HG03565 (cell line): Measurements from ENCODE around the gene JADE1.

ENCODE experiments used
- ATAC-seq: cut with Tn5 transposase; IDR thresholded peaks from one replicate; pipeline ENCODE4 v1.9.1; 2021; ENCODE audit warnings: mild to moderate bottlenecking, moderate library complexity; ENCODE audit not compliant: unreplicated experiment

Gene JADE1

DNA sequence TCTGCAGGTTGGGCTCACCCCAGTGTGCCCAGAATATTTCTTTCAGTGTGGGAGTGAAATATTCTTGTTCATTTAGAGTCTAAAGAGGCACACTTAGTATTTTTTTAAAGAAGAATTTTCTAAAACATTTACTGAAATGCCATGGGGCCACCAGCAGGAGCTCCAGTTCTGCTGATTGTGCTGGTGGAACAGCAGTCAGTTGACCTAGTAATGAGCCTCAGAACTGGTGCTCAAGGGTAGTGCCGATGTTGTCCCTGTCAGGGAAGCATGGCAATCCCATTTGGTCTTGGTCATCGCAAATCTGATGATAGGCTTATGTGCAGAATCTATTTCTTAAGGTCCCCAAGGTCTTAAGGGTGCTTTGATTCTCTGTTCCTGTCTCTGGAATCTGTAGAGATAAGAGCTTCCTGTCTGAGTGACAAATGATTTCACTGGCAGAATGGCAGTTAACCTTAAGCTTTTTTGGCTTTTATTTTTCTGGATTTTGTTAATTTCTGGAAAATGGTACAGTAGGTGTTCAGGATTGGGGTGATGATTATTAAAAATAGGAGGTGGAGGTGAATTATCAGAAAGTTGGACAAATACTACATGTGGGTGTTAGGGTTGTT, 31.3 kb downstream of the JADE1 start:
- ATAC-seq = no peak

DNA sequence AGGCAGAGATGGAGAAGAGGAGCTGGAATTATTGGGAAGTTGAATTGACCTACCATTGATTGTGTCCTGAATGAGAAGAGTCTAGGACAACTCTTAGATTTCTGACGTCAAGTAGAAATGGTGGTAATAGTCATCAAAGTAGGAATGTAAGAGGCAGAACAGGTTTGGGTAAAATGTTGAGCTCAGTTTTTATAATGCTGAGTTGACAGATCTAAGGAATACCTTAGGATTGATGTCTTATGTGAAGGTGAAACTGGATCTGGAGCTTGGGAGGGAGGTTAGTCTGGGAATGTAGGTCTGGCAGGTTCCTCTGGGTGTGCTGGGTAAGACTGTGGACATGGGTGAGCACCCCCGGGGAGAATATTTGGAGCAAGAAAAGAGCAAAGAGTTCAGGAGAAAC, 31.9 kb downstream of the JADE1 start:
- no peak for ATAC-seq

DNA sequence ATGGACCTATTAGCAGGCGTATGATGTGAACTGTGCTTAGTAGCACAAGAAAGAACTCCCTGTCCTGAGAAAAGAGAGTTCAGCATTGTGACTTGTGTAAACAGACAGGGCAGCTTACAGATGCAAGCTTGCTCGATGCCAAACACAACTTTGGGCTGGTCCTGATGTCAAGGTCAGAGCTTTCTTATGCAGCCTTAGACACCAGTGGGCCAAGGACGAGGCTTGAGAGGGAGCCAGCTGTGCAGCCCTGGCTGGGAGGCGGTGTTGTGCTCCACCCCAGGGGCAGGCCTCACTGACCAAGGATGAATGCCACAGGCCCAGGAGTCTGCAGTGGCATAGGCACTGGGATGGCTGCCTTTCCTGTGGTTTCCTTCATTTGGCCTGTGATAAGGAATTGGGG, 35.4 kb downstream of the JADE1 start:
- ATAC-seq = no peak

DNA sequence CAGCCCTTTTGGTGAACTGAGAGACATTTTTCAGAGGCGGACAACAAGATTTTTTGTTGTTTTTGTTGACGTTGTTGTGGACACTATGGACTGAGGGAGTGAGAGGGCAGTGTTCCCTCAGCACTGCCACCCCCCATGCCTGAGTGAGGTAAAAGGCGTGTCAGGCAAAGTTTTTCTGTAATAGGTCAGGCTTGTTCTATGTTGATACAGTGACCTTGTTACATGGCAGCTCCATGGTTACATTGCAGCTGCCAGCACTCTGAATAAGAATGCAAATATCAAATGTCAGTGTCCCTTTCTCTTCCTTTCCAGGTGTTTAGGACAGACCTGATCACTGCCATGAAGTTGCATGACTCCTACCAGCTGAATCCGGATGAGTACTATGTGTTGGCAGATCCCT, 36.6 kb downstream of the JADE1 start:
- no peak for ATAC-seq

DNA sequence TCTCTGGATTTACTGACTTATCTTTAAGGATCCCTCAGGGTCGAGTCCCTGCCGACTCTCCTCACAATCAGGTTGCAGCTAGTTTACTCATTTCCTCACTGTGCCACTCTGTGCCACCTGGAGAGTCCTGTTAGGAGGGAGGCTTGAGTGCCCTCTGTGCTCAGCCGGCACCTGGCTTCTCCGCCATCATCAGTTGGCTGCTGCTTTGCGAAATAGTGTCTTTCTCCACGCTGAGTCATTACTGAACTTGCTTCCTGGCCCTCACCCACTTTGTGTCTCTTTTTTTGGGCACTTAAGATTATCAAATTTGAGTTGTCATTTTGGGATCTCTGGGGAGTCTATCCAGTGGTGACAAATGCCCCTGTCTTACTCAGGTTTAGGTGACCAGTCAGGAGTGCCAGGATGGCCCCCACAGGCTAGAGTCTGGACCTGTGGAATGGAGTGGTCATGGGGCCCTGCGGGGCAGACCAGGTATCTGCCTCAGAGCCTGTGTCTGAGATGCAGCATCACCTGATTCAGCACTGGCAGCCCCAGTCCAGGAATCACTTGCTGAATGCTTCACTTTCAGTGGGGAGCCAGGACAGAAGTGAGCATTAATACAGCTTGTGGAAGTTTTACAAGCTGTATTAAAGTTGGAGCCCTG, 37.7 kb downstream of the JADE1 start:
- ATAC-seq = no peak

DNA sequence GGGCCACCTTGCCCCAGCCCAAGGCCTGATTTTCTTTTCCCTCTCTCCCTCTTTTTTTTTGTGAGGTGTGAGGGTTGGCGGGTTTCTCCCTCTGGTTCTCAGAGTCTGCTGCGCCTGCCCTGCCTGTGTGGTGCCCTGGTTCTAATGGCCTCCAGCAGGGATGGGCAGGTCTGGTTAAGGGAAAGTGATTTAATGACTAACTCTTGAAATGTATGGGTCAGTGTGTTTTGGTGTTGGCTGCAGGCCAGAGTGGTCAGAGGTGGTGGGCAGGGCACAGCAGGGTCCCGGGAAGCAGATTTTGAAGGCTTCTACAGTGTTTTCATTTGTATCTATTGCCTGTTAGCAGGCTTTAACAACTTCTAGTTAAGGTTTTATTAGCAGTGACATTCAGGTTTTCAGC, 39.0 kb downstream of the JADE1 start:
- no peak for ATAC-seq

DNA sequence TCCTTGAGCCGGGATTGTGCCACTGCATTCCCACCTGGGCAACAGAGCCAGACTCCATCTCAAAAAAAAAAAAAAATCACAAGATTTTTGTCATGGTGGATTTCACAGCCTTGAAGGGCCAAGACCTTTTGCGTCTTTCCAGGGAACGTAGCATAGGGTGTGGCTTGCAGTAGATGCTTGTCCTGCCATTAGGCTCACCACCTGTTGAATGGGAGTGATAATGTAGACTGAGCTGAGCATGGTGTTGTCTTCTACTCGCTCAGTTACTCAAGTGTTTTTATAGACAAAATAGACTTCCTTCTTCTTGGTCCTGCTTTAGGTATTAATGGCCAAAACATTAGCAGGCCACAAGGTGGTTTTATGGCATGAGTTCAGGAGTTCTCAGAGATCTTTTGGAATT, 40.8 kb downstream of the JADE1 start:
- no peak for ATAC-seq

DNA sequence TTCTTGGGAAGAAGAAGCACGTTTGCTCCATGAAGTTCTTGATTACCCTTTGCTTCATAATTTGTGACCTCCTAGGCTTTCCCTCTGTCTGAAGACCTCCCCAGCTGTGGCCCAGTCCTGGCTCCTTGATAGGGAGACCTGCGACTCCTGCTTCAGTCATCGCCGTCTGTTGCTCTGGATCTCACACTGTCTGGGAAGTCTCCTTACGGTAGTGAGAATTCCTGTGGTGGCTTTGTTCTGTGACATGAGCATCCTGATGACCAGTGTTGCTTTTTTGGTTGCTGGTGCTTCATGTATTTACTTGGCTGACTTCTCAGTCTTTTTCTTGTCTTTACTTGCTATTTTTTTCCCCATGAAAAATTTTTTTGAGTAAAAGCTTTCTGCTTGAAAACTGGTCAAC, 44.2 kb downstream of the JADE1 start:
- no peak for ATAC-seq

DNA sequence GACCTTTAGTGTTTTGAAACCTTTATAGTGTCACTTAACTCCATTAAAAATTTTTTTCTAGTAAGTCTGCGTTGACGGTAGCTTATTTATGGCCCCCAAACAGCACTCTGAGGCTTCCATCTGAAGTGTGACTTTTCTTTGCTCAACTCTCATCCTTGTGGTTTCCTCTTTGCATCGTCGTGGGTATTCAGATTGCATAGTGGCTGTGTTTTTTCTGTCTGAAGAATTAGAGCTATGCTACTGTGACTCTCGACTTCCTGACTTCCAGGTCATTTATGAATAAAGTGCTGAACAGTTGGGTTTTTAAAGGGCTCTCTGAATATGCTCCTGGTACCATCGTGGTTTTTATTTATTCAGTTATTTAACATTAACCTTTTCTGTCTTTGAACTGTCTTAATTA, 44.9 kb downstream of the JADE1 start:
- ATAC-seq = peak; percentile 84

DNA sequence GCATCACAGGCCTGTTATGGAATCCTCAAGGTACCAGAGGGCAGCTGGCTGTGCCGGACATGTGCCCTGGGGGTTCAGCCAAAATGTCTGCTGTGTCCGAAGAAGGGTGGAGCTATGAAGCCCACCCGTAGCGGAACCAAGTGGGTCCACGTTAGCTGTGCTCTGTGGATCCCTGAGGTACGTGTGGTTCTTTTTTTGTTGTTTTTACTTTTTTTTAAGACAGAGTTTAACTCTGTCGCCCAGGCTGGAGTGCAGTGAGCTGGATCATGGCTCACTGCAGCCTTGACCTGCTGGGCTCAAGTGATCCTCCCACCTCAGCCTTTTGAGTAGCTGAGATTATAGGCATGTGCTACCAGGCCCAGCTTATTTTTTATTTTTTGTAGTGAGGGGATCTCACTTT, 46.1 kb downstream of the JADE1 start:
- ATAC-seq = no peak

DNA sequence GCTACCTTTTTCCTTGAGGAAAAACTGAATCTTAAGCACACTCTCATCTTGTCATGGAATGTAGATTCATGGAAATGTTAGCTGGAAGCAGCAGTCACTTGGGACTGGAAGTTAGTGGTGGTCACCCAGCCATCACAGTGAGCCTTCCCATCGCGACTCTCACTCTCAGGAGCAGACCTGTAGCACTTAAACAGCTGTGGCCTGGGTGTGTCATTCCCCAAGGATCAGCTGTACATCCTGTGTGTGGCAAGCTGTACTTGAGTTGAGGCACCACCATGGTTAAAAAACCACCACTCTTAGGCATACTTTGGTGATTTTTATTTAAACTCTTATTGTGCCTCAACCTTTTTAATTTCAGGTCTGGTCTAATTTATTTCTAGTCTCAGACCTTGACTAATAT, 46.7 kb downstream of the JADE1 start:
- ATAC-seq = no peak

DNA sequence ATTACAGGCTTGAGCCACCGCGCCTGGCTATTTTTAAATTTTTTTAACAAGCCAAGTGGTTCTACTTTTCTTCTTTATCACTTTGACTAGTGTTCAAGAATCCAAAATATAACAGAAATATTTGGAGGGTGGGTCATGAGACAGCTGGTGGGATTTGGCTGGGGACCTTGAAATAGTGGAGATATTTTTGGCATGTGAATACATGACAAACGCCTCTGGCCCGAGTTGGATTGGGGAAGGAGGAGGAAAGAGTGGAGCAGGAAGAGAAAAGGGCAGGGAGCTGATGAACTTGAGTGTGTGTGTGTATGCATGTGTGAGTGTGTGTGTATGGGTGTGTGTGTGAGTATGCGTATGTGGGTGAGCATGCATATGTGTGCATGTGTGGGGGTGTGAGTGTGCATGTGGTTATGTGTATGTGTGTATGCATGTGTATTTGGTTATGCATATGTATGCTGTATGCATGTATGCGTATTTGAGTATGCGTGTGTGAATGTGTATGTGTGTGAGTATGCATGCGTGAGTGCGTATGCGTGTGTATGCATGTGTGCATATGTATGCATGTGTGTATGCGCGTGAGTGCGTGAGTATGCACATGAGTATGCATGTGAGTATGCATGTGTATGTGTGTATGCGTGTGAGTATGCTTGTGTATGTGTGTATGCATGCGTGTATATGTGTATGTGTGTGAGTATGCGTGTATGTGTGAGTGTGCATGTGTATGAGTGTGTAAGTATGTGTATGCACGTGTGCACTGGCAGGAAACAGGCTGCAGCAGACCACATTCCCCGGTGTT, 49.6 kb downstream of the JADE1 start:
- no peak for ATAC-seq

DNA sequence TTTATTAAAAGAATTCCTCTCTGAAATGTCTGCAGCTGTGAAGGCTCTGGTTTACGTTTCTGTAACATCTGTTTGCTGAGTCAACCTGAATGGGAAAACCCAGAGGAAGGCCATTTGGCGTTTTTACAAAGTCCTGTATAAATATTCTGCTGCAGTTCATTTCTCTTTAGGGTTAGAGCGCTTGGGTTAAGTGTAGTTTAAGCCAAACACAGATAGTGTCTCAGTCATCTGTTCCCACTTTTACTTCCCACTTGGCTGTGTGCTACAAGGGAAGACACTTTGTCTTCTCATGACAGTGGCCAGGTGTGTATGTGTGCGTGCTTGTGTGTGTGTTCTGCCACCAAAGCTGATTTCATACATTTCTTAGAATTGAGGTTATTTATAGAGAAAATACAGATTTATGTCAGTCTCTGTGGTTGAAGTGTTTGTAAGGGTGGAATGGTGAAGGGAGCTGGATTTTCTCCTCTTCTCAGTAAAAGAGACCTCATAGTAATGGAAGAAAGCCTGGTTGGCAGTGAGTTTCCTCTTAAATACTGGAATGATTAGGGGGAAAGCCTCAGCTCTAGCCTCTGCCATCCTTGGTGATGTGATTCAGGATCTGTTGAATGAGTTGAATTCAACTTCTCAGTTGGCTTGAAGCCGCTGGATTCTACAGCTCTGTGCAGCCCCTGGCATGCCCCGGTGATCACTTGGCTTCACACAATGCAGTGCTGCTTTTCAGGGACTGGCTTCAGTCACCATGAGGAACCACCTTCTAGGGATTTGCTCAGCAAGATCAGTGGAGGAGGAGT, 50.6 kb downstream of the JADE1 start:
- ATAC-seq = no peak

DNA sequence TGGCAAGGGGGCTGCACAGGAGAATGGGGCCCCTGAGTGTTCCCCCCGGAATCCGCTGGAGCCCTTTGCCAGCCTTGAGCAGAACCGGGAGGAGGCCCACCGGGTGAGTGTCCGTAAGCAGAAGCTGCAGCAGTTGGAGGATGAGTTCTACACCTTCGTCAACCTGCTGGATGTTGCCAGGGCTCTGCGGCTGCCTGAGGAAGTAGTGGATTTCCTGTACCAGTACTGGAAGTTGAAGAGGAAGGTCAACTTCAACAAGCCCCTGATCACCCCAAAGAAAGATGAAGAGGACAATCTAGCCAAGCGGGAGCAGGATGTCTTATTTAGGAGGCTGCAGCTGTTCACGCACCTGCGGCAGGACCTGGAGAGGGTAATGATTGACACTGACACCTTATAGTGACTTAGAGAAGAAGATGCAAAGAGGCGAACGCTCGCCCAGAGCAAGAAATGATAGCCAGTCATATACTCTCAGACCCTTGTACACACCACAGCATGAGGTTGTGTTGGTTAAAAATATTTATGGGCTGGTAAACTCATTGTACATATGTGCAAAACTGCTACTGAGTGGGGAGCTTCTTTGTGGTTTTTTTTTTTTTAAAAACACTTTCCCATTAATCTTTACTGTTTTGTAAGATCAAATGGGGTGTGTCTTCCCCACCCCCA, 52.5 kb downstream of the JADE1 start:
- ATAC-seq = peak; percentile 7

DNA sequence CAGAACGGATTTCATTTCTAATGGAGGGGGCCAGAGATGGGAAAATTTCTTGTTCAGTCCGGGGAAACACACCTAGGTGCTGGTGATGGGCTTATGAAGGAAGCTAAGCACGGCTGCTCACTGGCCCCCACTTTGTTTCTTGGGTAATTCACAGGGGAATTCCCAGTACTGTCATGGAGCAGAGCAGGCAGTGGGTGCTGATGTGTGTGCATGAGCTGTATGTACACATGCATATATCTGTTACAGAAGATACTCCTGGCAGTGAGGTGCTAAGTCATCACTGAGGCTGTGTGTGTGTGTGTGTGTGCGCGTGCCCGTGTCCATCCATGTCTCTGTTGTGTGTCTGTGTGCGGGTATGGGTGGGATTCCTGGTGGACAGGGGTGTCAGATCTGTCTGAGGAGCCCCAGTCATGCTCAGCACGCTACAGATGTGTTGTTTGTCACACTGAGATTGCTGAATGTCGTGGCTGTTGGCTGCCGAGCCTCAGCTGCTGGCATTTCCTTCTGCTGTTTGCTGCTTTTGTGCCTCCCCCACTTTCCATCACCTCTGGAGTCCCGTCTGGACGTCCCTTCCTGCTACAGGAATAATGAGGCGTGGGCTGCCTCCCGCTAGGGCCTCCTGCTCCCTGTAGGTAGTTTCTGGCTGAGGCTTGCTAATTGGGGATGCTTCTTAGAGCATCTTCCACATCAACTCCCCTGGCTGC, 53.3 kb downstream of the JADE1 start:
- ATAC-seq = peak; percentile 44

DNA sequence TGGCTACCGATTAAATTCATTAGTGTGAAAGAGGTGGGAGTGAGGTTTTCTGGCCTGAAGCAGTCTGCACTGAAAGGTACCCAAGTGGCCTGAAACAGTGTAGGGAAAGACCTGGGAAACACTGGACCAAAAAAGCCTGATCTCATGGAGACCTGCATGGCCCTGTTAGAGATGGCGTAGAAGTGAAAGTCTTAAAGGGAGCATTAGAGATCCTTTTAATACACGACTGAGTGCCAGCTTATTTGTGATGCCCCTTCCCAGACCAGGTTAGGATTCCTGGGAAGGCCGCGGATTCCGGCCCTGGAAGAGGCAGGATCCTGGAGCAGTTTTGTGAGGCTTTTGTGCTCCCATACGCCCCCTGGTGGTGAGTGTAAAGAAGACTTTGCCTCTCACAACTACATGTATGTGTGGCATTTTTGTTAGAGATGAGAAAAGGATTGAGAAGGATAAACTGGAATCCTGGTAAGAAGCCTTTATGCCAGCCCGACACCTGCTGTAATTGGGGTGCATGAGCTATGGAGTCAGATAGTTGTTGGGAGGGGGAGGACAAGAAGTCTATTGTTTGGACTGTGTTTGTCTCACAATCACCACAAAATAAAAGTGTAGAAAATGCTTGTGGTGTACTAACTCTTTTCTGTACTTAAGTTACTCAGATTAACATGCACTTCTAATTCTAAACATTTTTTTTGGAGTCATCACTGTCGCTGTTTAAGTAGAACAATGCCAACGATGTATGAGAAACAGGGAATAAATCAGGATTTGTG, 54.0 kb downstream of the JADE1 start:
- no peak for ATAC-seq

DNA sequence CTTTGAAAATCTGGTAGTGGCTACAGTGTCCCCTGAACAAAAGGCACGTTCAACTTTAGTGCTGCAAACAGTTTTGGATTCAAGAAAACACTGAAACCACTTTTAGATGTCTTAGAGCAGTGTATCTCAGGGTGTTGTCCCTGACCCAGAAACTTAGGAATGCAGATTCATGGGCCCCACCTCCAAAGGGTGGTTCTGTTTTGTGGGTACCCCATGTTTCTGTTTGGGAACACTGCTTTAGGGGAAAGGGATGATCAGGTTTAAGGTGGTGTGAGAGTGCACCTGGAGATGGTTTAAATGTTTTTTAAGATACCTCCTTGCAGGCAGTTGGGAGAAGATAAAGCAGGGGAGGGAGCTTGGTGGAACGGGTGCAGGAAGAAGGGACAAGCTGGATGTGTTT, 55.6 kb downstream of the JADE1 start:
- ATAC-seq = no peak

DNA sequence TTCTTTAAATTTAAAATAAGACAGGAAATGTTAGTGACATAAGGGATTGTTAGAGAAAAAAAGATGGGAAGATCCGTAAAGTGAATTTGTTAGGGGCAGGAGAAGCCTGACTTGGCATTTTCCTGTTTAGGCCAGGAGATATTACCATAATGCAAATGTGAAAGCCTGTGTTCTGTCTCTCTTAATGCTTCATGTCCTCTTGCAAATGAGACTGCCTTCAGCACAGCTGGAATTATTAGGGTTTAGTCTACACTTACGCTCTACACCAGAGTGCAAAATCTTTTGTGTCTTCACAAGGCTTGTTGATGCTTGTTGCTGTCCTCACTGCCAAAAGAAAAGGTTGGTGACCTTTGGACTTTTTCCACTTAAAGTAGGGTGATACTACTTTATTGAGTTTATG, 56.8 kb downstream of the JADE1 start:
- no peak for ATAC-seq

DNA sequence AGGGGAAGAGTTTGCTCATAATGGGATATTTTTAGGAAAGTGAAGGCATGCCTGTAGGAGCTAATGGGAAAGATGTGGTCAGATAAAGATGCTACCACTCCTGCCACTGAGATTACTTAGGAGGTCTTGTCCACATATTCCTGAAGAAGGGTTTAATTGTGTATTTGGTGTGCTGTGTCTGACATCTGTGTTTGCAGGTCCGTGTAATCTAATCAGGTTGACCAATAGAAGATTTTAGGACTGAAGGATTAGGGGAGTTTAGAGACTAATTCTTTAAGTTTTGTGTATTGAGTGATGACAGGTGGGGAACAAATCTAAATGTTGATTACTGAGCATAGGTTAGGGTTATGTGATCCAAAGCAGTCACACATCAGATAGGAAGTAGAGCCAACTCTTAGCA, 57.2 kb downstream of the JADE1 start:
- ATAC-seq = no peak

DNA sequence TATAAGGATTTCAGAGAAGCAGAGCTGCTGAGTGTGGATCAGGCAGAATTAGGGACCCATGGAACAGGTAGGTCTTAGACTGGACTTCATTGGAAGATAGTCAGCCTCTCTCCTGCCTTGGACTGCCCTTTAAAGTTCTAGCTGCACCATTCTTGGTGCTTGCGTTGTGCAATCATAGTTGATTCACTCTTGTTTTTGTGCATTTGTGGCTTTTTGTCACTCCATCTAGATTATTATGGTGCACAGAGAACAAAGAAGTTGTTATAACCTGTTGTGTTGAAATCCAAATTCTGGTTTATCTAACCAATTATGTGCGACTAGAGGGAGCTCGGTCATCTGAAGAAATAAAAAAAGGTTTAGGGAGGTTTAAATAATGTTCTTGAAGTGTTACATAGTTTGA, 59.3 kb downstream of the JADE1 start:
- ATAC-seq = no peak
